ENCODE data around the gene ZNF653. TPM values are rescaled to one million over a fixed set of nuclear protein-coding genes. Genes with fewer than 3 reads are reported as not detected.

The ZNF653 gene
- total and polyA plus RNA-seq, 9 of the 15 experiments (the other 6 are each of a cell fraction or from before 2014, with no cell fraction given) = 1.6 to 8.0 (median 4.2) TPM; not detected in 2

DNA sequence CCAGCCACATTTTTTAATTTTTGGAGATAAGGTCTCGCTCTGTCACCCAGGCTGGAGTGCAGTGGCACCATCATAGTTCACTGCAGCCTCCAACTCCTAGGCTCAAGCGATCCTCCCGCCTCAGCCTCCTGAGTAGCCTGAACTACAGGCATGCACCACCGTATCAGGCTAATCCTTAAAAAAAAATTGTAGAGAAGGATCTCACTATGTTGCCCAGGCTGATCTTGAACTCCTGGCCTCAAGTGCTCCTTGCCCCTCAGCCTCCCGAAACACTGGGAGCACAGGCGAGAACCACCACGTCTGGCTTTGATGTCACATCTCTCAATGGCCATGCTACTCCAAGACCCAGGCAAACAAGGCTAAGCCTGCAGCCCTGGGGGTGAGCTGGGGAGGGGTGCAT is 49.0 kb downstream of the ZNF653 start:
- CTCF ChIA-PET (ENCODE audit: low intra/inter-chr PET ratio) = no interaction called here
- H3K36me3 ChIP-seq (ENCODE audit: control insufficient read depth, insufficient read depth, low read length) = no peaks in the 10 kb centered on the region
- DNase-seq (ENCODE audit: extremely low read depth in 1 of 4, low spot score in 3 of 4) (no peak), FAIRE-seq (no peak), ATAC-seq (no peak)
- POLR2A ChIA-PET = interaction anchor here (0.7 kb wide), 1 partner anchor 308 kb away, joined by 4 read pairs; no protein-coding TSS in a partner anchor
- no peak overlapping the region for H3K9ac ChIP-seq (ENCODE audit: insufficient read depth in 1 of 2, low read depth in 2 of 2, low read length in 2 of 2)
- peaks cover 0 to 9% of the 10 kb centered on the region in 2 experiments; a peak in 3 of 5 replicates for H3K27me3 ChIP-seq (ENCODE audit: control insufficient read depth in 2 of 2, insufficient read depth in 2 of 2, low read length in 2 of 2)
- BruUV-seq (replicated peaks) = no TSS peak
- H3K4me3 ChIP-seq = no peak overlapping the region
- no peaks in the 10 kb centered on the region for H3K9me3 ChIP-seq (replicated peaks; ENCODE audit: control insufficient read depth, insufficient read depth, low read depth, low read length)
- WGBS (ENCODE audit: insufficient coverage, low coverage, missing lambda C conversion rate) = 27% methylated on average over 6 of the region's 7 CpGs
- H2AFZ ChIP-seq (ENCODE audit: low read depth, low read length) = no peak overlapping the region
- in situ Hi-C loops (cut with MboI) = no loop called here
- H3K79me2 ChIP-seq (ENCODE audit: control insufficient read depth, insufficient read depth, low read length) = no peaks in the 10 kb centered on the region
- no peak overlapping the region for H3K27ac ChIP-seq (ENCODE audit: extremely low read depth, low read depth, low read length)
- H4K20me1 ChIP-seq (replicated peaks; ENCODE audit: control insufficient read depth, insufficient read depth, low read length) = 0 out of 2 replicates have a peak, but pooled peaks cover 4% of the 10 kb centered on the region
- no peak overlapping the region for H3K4me2 ChIP-seq (ENCODE audit: insufficient read depth, low read length)
- intact Hi-C loops (cut with micrococcal nuclease) = no loop called here
- H3K4me1 ChIP-seq (replicated peaks in 1 of 2; ENCODE audit: control insufficient read depth in 2 of 2, insufficient read depth in 2 of 2, low read length in 2 of 2) = peaks cover 0 to 40% of the 10 kb centered on the region in 2 experiments; a peak in 3 of 5 replicates
- H3K9me1 ChIP-seq (ENCODE audit: control insufficient read depth, insufficient read depth, low read length) = no peaks in the 10 kb centered on the region
- TF ChIP-seq ZBTB7A (IDR thresholded peaks at IDR 0.05; ENCODE audit: borderline replicate concordance, control insufficient read depth, low read depth, low read length) = peak; percentile 15; the same call in 1 of the 2 replicates
- no peak for TF ChIP-seq KAT2B (IDR thresholded peaks at IDR 0.05; ENCODE audit: low read depth, low read length)
- no peak for TF ChIP-seq HMG20B (CRISPR knock-in tag; IDR thresholded peaks at IDR 0.05)
- no peak for TF ChIP-seq ETS2 (tag; IDR thresholded peaks at IDR 0.05; ENCODE audit: borderline replicate concordance, poor library complexity, severe bottlenecking)
- peak; percentile 31 for TF ChIP-seq RBM25 (IDR thresholded peaks at IDR 0.05; ENCODE audit: low read depth, low read length, severe bottlenecking)
- TF ChIP-seq HMGN3 (IDR thresholded peaks at IDR 0.05; ENCODE audit: borderline replicate concordance, extremely low read depth, insufficient read length, low read depth, low read length) = no peak
- TF ChIP-seq ILF3 (IDR thresholded peaks at IDR 0.05; ENCODE audit: borderline replicate concordance) = no peak
- no peak for TF ChIP-seq TSHZ1 (CRISPR knock-in tag; IDR thresholded peaks at IDR 0.05)
- TF ChIP-seq NCOA1 (IDR thresholded peaks at IDR 0.05; ENCODE audit: low read depth) = no peak
- no peak for TF ChIP-seq ZNF507 (tag; conservative IDR thresholded peaks at IDR 0.05)
- TF ChIP-seq ELF2 (CRISPR knock-in tag; IDR thresholded peaks at IDR 0.05) = no peak
- TF ChIP-seq KLF16 (IDR thresholded peaks at IDR 0.05) = no peak
- TF ChIP-seq, protein P1, sequence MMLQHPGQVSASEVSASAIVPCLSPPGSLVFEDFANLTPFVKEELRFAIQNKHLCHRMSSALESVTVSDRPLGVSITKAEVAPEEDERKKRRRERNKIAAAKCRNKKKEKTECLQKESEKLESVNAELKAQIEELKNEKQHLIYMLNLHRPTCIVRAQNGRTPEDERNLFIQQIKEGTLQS (IDR thresholded peaks at IDR 0.05) = no peak
- TF ChIP-seq, protein P1 (CRISPR knock-in tag; conservative IDR thresholded peaks at IDR 0.05) = no peak
- TF ChIP-seq PRMT5 (CRISPR knock-in tag; IDR thresholded peaks at IDR 0.05) = no peak
- no peak for TF ChIP-seq PYGO2 (tag; IDR thresholded peaks at IDR 0.05)
- no peak for TF ChIP-seq MAFK (IDR thresholded peaks at IDR 0.05; ENCODE audit: low read length)
- no peak for TF ChIP-seq CC2D1A (IDR thresholded peaks at IDR 0.05)
- TF ChIP-seq EWSR1 (IDR thresholded peaks at IDR 0.05; ENCODE audit: borderline replicate concordance, low read depth, partially characterized antibody) = no peak
- peak; percentile 93 for TF ChIP-seq ZNF121 (CRISPR knock-in tag; conservative IDR thresholded peaks at IDR 0.05)

Data from K562 (cell line).